Skin of body (tissue), 2 donors: ENCODE results near the gene AFF2. TPM values are rescaled to one million over a fixed set of nuclear protein-coding genes. Genes with fewer than 3 reads are reported as not detected.
A peak's percentile ranks its signal among the peaks of the same experiment; 100 is the strongest.

Source experiments
- DNase-seq: peaks from one replicate; lab custom pipeline; 2025; lab: John Stamatoyannopoulos, UW
- total RNA-seq: library from RNA; depleted of rRNA; stranded (reverse); fragments of >200 nt; gene quantifications from one replicate; pipeline ENCODE4 v1.2.3, GENCODE V29; 2014

Gene AFF2
- total RNA-seq, 1 donor from 2014 or later, result 5.9 TPM

DNA sequence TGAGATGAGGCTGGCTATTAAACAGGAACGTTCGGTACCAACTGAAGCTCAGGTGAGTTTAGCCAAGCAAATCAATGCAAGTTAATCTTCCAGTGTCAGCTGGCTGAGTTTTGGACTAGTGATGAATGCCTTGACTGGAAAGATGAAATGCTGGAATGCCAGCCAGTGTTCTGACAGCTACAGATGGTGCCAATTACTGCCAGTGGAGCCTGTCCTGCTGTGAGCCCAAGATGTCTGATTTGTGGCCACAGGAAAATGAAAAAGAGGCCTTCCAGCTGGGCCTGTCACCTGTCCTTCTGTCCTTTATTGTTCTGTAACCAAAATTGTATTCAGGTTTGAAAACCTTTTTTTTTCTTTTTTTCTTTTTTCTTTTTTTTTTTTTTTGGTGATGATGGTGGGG lies 223.1 kb downstream of the AFF2 start:
- DNase-seq, result no peak

DNA sequence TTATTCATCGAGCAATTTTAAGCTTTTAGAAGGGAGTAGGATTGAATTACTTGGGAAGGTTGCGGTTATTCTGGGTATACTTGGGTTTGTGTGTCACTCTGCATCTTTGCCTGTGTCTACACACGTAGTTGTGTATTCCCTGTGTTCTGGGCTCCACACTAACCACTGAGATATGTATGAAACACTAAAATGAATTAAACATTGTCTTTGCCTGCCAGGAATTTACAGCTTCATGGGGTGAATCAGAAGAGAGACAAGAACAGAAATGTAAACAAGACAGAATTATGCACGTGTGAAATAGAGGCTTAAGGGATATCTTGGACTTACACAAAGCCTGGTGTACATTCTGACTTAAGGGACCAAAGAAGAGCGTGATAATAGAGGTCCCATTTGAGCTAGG lies 228.5 kb downstream of the AFF2 start:
- DNase-seq, result no peak

- DNase-seq, result no peak
Measured at GRCh38 chrX:148732743-148733142, 232.3 kb downstream of the AFF2 start.

- DNase-seq, result no peak
Measured at GRCh38 chrX:148741441-148741840, 241.0 kb downstream of the AFF2 start.

DNA sequence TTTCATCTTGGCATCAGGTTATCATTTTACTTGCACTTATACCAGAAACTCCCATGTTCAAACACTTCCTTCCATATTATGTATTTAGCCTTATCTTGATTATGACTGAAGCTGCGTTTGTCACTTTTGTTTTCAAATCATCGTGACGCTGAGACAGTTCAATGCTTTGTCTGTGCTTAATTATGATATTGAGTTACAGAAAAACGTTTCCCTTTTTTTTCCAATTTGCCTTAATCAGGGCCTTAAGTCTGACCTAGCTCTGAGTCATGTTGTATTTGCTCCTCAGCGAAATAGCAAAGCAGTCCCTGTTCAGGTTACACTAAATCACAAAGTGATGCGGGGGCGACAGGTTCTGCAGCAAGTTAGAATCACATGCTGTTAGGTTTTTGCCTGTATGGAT lies 254.7 kb downstream of the AFF2 start:
- DNase-seq, result no peak

- peak; percentile 55 for DNase-seq
Measured at GRCh38 chrX:148763896-148764295, 263.5 kb downstream of the AFF2 start.

DNA sequence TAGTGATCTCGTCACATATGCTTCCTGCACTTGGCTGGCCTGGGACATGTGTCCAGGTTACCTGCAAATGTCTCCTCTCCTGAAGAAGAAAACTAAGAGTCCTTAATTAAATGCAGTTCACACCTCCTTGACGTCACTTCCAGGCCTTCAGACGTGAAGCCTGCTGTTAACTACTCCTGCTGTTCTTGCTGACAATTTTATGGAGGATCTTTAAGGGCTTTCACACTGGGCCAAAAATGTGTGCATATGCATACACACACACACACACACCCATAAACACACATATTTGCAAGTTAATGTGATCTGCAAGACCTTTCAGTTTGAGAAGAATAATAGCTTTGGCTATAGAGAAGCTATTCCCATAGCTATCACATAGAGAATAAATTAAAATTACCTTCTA lies 267.9 kb downstream of the AFF2 start:
- no peak for DNase-seq

GRCh38 chrX:148771440-148771839 lies 271.0 kb downstream of the AFF2 start:
- DNase-seq, result no peak

- no peak for DNase-seq
Measured at GRCh38 chrX:148774276-148774675, 273.9 kb downstream of the AFF2 start.

DNA sequence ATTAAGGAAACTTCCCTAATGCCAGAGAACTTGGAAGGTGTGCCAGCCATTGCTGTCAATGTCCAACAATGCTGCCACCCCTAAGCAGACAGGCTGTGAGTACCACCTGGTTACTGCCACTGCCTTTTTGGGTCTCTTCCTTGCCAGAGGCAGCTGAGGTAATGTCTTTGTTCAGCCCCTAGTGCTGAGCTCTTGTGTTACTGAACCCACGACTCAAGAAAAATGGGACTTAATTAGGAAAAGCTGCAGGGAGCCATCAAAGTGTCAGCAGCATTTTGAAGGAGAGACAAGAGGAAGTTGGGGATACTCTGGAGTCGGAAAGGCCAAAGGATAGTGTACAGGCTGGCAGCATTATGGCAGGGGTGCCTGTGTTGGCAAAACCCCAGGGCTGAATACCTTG lies 283.7 kb downstream of the AFF2 start:
- no peak for DNase-seq

DNA sequence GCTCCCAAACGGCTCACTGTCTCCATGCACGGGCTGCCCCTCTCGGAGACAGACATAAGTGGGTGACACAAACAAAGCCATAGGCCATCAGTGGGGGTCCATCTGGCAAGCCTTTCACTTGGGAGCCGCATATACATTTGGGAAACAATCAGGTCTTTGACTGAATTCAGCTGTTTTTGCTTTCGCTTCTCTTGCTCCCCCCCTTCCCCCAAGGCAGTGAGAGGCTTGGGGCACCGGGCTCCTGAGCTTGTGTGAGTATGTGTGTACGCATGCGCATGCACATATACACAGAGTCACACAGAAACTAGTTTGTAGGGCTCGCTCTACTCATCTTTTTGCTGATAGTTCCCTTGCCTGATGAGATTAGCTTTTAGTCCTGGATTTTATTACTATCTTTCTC lies 284.4 kb downstream of the AFF2 start:
- no peak for DNase-seq

- DNase-seq, result no peak
Measured at GRCh38 chrX:148785256-148785655, 284.8 kb downstream of the AFF2 start.

DNA sequence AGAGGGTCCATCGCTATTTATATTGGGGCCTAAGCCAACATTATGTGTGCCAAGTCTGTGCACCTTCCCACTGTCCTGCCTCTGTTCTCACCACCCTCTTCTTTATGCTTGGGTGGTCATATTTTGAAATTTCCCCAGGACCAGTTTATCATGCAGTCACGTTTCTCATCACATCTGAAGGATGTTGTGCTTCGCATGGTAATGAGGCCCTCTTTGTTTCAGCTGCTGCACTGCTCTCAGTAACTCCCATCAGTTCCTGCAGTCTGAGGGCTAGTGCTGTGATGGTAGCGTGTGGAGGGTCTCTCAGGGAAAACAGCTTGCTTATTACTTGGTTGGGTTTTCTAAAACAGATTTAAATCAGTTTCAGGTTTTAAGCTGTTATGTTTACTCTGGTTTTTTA lies 288.0 kb downstream of the AFF2 start:
- DNase-seq, result no peak

DNA sequence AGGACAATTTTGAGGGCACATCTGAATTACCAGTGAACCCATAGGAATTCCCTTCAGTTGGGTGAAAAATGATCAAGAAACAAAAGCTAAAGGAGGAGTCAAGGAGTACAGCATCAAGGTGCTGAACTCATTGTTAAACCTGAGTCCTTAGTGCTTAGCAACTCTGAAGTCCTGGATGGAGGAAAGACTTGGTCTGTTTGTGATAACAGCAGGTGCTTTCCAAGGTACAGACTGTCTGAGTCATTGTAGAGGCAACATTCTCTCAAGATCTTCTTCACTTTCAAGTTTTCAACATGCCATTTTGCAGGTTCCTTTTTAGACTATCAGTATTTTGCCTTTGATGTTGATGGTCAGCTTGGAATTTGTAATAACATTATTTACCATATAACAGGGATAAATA lies 293.9 kb downstream of the AFF2 start:
- DNase-seq, result no peak

DNA sequence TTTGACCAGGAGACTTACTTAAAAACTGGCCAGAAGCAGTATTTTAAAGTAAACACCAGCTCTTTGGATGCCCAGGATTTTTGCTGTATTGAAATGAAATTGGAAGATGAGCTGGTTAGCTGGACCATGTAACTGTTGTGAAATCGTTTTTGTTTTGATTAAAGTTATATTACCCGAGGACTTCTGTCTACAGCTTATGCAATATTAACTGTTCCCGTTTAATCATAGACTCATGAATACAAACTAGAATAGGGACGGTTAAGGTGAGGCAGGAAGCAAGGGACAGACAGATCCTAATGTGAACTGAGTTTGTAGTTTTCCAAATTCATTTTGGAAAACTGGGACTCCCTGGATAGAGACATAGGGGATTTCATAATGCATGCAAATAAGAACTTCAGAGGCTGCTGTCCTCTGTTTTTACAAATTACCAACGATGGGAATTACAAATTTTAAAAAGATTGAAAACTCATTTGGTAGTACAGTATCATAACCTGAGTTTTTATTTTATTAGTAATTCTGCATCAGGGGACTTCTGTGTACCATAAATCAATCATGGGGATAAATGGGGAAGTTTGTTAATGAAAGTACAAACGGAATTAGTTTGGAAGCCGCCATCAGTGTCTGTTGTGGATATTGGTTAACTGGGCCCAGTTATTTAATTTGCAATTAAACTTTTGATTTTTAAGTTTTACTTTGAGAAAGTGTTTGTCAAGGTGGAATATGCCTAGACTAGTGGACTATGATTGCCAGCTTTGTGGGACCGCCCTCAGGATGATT lies 304.4 kb downstream of the AFF2 start:
- no peak for DNase-seq

GRCh38 chrX:148806145-148806870 lies 305.9 kb downstream of the AFF2 start:
- no peak for DNase-seq

GRCh38 chrX:148808833-148809232 lies 308.4 kb downstream of the AFF2 start:
- no peak for DNase-seq

DNA sequence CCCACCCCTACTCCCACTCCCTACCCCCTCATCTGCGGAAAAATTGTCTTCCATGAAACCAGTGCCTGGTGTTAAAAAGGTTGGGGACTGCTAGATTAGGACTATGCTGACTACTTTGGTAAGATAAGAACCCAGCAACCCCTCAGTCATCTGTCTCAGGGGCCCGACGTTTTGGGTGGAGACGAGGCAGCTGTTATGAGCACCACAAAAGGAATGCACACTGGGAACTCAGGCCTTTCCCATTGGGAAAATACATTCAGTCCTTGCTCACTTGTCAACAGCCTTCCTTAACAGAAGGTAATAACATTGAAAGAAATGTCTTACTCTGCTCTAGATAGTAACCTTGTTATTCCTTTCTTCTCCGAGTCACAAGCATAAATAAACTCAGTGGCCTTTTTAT lies 310.8 kb downstream of the AFF2 start:
- DNase-seq, result no peak

DNA sequence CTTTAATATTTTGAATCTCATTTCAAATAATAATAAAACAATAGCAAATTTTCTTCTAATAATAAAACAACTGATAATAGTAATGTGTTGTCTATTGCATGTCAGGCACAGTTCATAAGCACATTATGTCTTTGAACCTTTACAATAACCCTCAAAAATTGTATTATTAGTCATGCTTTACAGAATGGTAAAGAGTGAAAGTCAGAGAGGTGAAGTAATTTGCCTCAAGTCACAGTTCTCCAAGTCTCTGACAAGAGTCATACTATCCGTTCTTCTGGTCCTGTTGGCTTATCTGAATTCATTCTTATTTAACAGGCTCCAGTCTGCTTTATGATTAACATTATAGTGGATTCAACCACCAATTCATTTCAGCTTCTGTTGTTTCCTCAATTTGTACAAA lies 313.0 kb downstream of the AFF2 start:
- no peak for DNase-seq

- no peak for DNase-seq
Measured at GRCh38 chrX:148813967-148814366, 313.6 kb downstream of the AFF2 start.

DNA sequence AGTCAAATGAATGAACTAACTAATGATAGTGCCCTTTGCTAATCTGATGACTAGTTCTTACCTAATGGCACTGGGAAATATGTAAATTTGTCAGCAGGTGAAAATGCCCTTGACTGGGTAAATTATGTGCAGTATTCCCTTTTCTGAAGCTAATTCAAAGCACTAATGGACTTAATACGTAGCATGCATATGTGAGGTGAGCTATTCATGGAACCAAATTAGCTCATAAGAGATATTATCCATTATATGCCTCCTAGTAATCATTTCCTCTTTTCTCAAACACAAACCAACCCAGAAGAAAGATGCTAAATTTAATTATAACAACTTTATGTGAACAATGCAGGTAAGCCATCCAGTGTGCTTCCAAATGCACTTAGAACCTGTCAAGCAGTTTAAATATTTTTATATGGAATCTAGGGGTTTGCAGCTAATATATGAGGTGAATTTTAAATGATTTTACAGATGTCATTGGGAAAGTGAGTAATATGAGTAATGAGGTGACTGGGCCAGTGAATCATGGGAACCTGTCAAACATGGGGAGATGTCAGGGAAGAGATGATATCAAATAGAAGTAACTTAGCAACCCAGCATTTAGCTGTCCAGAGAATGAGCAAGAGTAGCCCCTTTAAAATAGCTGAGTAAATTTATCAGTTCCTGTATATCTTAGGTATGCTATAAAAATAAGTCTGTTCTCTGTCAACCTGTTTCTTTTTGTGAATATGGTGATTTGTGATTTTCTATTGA lies 315.0 kb downstream of the AFF2 start:
- DNase-seq, result no peak

- no peak for DNase-seq
Measured at GRCh38 chrX:148823986-148824385, 323.6 kb downstream of the AFF2 start.
